K562 (cell line): ENCODE data around the gene PABPC1L. TPM values are rescaled to one million over a fixed set of nuclear protein-coding genes. Genes with fewer than 3 reads are reported as not detected.
A peak's percentile ranks its signal among the peaks of the same experiment; 100 is the strongest.

Source experiments
- ADNP ChIP-seq: fragments of 200-800 bp; sonication (Bioruptor generic); IDR thresholded peaks from 2 replicates; pipeline ENCODE4 v1.6.1; 2016; ENCODE audit warnings: missing genetic modification characterization, missing compliant biosample characterization
- CEBPG ChIP-seq, 3 experiments: fragments of 200-800 bp in 1 of 3; sonication (Bioruptor generic) in 1 of 3; sonication (generic) in 1 of 3; formaldehyde crosslinking in 1 of 3; IDR thresholded peaks in 2 of 3; conservative IDR thresholded peaks in 1 of 3; 2 replicates each; pipeline versions ENCODE4 v1.6.1 to v1.8.0; 2016 to 2022; ENCODE audit warnings: missing compliant biosample characterization in 2 of 3, missing genetic modification characterization in 2 of 3, mild to moderate bottlenecking in 1 of 3, missing genetic modification reagents in 1 of 3
- E2F3 ChIP-seq: fragments of 250-450 bp; sonication (Bioruptor Pico); IDR thresholded peaks from 2 replicates; pipeline ENCODE4 v1.4.0; 2020; ENCODE audit warnings: mild to moderate bottlenecking
- E4F1 ChIP-seq: fragments of 250-450 bp; sonication (Bioruptor Pico); IDR thresholded peaks from 2 replicates; pipeline ENCODE4 v1.5.0; 2021; ENCODE audit warnings: mild to moderate bottlenecking, borderline replicate concordance
- HDAC2 ChIP-seq: fragments of 450-650 bp; IDR thresholded peaks from 2 replicates; pipeline ENCODE4 v1.6.1; 2016; ENCODE audit warnings: mild to moderate bottlenecking
- KLF10 ChIP-seq: fragments of 250-450 bp; sonication (Bioruptor Pico); IDR thresholded peaks from 2 replicates; pipeline ENCODE4 v1.6.1; 2021; ENCODE audit warnings: matching md5 sums
- LARP7 ChIP-seq: fragments of 450-650 bp; IDR thresholded peaks from 2 replicates; pipeline ENCODE4 v1.6.1; 2016
- TAF9B ChIP-seq: fragments of 450-650 bp; IDR thresholded peaks from 2 replicates; pipeline ENCODE4 v1.6.1; 2018; ENCODE audit warnings: mild to moderate bottlenecking; ENCODE audit not compliant: partially characterized antibody
- ZBTB40 ChIP-seq, 2 experiments: fragments of 450-650 bp in 1 of 2; sonication (generic) in 1 of 2; formaldehyde crosslinking in 1 of 2; IDR thresholded peaks; 2 replicates each; pipeline versions ENCODE4 v1.7.1 to v1.9.0; 2016 to 2022; ENCODE audit warnings: inconsistent platforms in 1 of 2, mild to moderate bottlenecking in 1 of 2, missing genetic modification reagents in 1 of 2
- polyA plus RNA-seq, 8 experiments: library from polyadenylated mRNA; depleted of rRNA in 4 of 8; stranded (reverse) in 5 of 8; unstranded in 3 of 8; fragments of >200 nt; fragmentation: Nextera tagmentation in 2 of 8; fragmentation: Illumina TruSeq in 1 of 8; extraction: Ambion mirVana in 2 of 8; extraction: Trizol in 1 of 8; gene quantifications; 2 replicates each; pipeline versions ENCODE4 v1.2.1 to v1.2.3, GENCODE V29; 2011 to 2014; ENCODE audit warnings: inconsistent platforms in 1 of 8, missing spikeins in 1 of 8
- total RNA-seq, 7 experiments: library from RNA; depleted of rRNA in 6 of 7; stranded (reverse); fragments of >200 nt in 6 of 7; fragmentation: Illumina TruSeq in 2 of 7; extraction: Trizol in 2 of 7; gene quantifications; 2 replicates each; pipeline versions ENCODE4 v1.2.1 to v1.2.3, GENCODE V29; 2011 to 2021; ENCODE audit warnings: low replicate concordance in 1 of 7
- TF ChIP-seq, protein P1 (sequence below), 2 experiments: fragments of 450-650 bp; IDR thresholded peaks; 2 replicates each; pipeline ENCODE4 v1.6.1; 2018; ENCODE audit warnings: mild to moderate bottlenecking in 2 of 2, low read depth in 1 of 2; ENCODE audit not compliant: partially characterized antibody in 2 of 2

PABPC1L gene
- total and polyA plus RNA-seq, 9 of the 15 experiments (the other 6 are each of a cell fraction or from before 2014, with no cell fraction given): 6.0 to 90.3 (median 15.8) TPM

GRCh38 chr20:44911264-44911921 lies 1.5 kb downstream of the PABPC1L start (continued):
- TF ChIP-seq, protein P1, sequence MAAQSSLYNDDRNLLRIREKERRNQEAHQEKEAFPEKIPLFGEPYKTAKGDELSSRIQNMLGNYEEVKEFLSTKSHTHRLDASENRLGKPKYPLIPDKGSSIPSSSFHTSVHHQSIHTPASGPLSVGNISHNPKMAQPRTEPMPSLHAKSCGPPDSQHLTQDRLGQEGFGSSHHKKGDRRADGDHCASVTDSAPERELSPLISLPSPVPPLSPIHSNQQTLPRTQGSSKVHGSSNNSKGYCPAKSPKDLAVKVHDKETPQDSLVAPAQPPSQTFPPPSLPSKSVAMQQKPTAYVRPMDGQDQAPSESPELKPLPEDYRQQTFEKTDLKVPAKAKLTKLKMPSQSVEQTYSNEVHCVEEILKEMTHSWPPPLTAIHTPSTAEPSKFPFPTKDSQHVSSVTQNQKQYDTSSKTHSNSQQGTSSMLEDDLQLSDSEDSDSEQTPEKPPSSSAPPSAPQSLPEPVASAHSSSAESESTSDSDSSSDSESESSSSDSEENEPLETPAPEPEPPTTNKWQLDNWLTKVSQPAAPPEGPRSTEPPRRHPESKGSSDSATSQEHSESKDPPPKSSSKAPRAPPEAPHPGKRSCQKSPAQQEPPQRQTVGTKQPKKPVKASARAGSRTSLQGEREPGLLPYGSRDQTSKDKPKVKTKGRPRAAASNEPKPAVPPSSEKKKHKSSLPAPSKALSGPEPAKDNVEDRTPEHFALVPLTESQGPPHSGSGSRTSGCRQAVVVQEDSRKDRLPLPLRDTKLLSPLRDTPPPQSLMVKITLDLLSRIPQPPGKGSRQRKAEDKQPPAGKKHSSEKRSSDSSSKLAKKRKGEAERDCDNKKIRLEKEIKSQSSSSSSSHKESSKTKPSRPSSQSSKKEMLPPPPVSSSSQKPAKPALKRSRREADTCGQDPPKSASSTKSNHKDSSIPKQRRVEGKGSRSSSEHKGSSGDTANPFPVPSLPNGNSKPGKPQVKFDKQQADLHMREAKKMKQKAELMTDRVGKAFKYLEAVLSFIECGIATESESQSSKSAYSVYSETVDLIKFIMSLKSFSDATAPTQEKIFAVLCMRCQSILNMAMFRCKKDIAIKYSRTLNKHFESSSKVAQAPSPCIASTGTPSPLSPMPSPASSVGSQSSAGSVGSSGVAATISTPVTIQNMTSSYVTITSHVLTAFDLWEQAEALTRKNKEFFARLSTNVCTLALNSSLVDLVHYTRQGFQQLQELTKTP (IDR thresholded peaks at IDR 0.05; ENCODE audit: low read depth in 1 of 2, partially characterized antibody in 2 of 2): peak in 1 of 2 experiments; percentile 79
- no peak for TF ChIP-seq E2F3 (CRISPR knock-in tag)
- TF ChIP-seq ADNP (tag): peak; percentile 71; the same call in 1 of the 2 replicates
- no peak for TF ChIP-seq E4F1 (CRISPR knock-in tag)
- TF ChIP-seq ZBTB40 (IDR thresholded peaks at IDR 0.05): 0 out of 2 replicates have a peak, but pooled peaks have one; percentile 35
- TF ChIP-seq ZBTB40 (CRISPR knock-in tag; IDR thresholded peaks at IDR 0.05): no peak
- no peak for TF ChIP-seq KLF10 (CRISPR knock-in tag)
- peak; percentile 94 for TF ChIP-seq CEBPG (CRISPR knock-in tag; IDR thresholded peaks at IDR 0.05)
- TF ChIP-seq CEBPG (tag; conservative IDR thresholded peaks at IDR 0.05 in 1 of 2, IDR thresholded peaks at IDR 0.05 in 1 of 2): peak; percentile 84 to 88
- peak; percentile 34; the same call in 1 of the 2 replicates for TF ChIP-seq HDAC2
- peak; percentile 66; the same call in 1 of the 2 replicates for TF ChIP-seq LARP7
- TF ChIP-seq TAF9B: no peak
